GM10847 (cell line): ENCODE results near the gene AMOTL2.

Source experiments
- POLR2A ChIP-seq: IDR thresholded peaks from 2 replicates; pipeline ENCODE4 v1.6.1; 2011; ENCODE audit not compliant: insufficient read length; ENCODE audit errors: extremely low read depth

AMOTL2 gene

GRCh38 chr3:134328846-134329245 lies 45.4 kb downstream of the AMOTL2 start:
- TF ChIP-seq POLR2A, result no peak

- TF ChIP-seq POLR2A, result no peak
Measured at GRCh38 chr3:134328147-134328591, 46.1 kb downstream of the AMOTL2 start.

- no peak for TF ChIP-seq POLR2A
Measured at GRCh38 chr3:134327594-134327975, 46.7 kb downstream of the AMOTL2 start.

GRCh38 chr3:134326760-134327593 lies 47.3 kb downstream of the AMOTL2 start:
- no peak for TF ChIP-seq POLR2A

GRCh38 chr3:134326126-134326525 lies 48.1 kb downstream of the AMOTL2 start:
- TF ChIP-seq POLR2A, result no peak

- TF ChIP-seq POLR2A, result no peak
Measured at GRCh38 chr3:134325706-134326105, 48.5 kb downstream of the AMOTL2 start.

GRCh38 chr3:134325061-134325705 lies 49.1 kb downstream of the AMOTL2 start:
- no peak for TF ChIP-seq POLR2A

GRCh38 chr3:134323966-134324962 lies 50.0 kb downstream of the AMOTL2 start:
- TF ChIP-seq POLR2A, result no peak

- TF ChIP-seq POLR2A, result no peak
Measured at GRCh38 chr3:134322286-134322685, 52.0 kb downstream of the AMOTL2 start.

GRCh38 chr3:134320749-134321148 lies 53.5 kb downstream of the AMOTL2 start:
- no peak for TF ChIP-seq POLR2A

- no peak for TF ChIP-seq POLR2A
Measured at GRCh38 chr3:134319931-134320330, 54.3 kb downstream of the AMOTL2 start.

GRCh38 chr3:134318166-134318565 lies 56.1 kb downstream of the AMOTL2 start:
- no peak for TF ChIP-seq POLR2A

- no peak for TF ChIP-seq POLR2A
Measured at GRCh38 chr3:134317106-134317947, 56.9 kb downstream of the AMOTL2 start.
